Measurements from ENCODE around the gene CHML. TPM values are rescaled to one million over a fixed set of nuclear protein-coding genes. Genes with fewer than 3 reads are reported as not detected.

The CHML gene
- total RNA-seq, 1 donor from 2014 or later, result 43.6 TPM

DNA sequence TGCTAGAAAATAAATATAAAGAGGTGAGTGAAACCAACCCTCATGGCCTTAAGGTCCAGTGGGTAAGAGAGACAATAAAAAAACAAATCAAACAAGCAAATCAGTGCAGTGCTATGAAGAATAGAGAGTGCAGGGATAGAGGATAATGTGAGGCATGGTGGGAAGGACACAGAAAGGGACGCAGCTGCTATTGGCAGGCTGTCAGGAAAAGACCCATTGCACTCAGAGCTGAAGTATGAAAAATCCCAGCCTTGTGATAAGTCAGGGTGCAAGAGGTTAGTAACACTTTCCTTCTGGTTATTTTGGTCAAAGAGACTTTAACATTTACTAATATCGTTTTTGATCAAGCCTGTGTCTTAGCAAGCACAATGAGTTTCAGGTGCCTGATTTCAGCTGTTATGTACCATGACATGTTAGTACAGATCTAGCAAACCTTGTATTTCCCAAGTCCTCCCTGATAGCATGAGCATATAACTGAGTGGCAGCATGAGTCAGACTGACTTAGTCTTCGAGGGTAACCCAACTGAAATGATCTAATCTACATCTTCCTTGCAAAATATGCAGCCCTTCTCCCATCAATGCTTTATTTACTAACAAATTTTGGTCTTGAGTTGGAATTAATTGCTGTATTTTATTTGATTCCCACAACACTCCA, 31.7 kb downstream of the CHML start:
- H3K27me3 Mint-ChIP-seq (ENCODE audit: insufficient read depth, low read depth), result no peaks in the 10 kb centered on the region
- Histone ChIP-seq H3K4me1 (no peaks in the 10 kb centered on the region), H3K9me3 (ENCODE audit: low read depth) (no peaks in the 10 kb centered on the region), H3K9ac (no peak overlapping the region), H3K27ac (no peak overlapping the region), H4K20me1 (ENCODE audit: low read depth) (peaks cover 15% of the 10 kb centered on the region), H3K4me3 (no peak overlapping the region), H3K4me2 (no peak overlapping the region), H3K36me3 (no peaks in the 10 kb centered on the region), H2AFZ (replicated peaks) (no peak overlapping the region), H3K27me3 (no peaks in the 10 kb centered on the region), H3K79me2 (ENCODE audit: low read depth) (no peaks in the 10 kb centered on the region), H3F3A (ENCODE audit: low read depth) (no peaks in the 10 kb centered on the region)
- no peak overlapping the region for H3K4me3 Mint-ChIP-seq
- TF ChIP-seq CTCF (IDR thresholded peaks at IDR 0.05) (no peak), EZH2 (IDR thresholded peaks at IDR 0.05) (no peak), EZH2phosphoT487 (IDR thresholded peaks at IDR 0.05) (no peak)
- H3K36me3 Mint-ChIP-seq, result peaks cover 13% of the 10 kb centered on the region
- H3K9me3 Mint-ChIP-seq, result no peaks in the 10 kb centered on the region
- no peak overlapping the region for H3K27ac Mint-ChIP-seq
- peaks cover 3% of the 10 kb centered on the region for H3K4me1 Mint-ChIP-seq
- DNase-seq (ENCODE audit: low spot score), result no peak

DNA sequence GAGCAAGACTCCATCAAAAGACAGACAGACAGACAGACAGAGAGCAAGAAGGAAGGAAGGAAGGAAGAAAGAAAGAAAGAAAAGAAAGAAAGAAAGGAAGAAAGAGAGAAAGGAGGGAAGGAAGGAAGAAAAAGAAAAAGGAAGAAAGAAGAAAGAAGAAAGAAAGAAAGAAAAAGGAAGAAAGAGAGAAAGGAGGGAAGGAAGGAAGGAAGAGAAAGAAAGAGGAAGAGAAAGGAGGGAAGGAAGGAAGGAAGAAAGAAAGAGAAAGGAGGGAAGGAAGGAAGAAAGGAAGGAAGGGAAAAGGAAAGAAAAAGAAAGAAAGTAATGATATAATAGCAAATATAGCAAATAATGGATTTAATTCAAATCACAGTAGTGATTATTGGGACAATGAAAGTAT, 32.7 kb downstream of the CHML start:
- H3K27ac Mint-ChIP-seq, result no peak overlapping the region

DNA sequence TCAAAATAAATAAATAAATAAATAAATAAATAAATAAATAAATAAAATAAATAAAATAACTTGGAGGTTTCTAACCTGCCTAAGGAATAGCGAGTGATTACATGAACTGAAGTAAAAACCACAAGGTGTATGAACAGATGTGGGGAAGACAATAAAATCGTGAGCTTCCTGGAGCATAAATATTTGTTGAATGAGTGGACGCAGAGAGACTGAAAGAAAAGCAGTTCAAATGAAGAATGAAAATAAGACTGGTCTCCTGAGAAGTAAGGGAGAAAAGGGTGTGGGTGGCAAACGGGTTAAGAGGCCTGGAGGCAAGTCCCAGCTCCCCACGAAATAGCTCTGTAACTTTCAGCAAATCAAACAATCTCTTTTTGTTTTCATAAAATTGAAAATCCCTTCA, 33.6 kb downstream of the CHML start:
- no peaks in the 10 kb centered on the region for H3K79me2 ChIP-seq (ENCODE audit: low read depth)
- Mint-ChIP-seq H3K27me3 (ENCODE audit: insufficient read depth, low read depth) (no peaks in the 10 kb centered on the region), H3K27ac (no peak overlapping the region), H3K9me3 (no peaks in the 10 kb centered on the region), H3K4me1 (no peaks in the 10 kb centered on the region), H3K36me3 (peaks cover 27% of the 10 kb centered on the region), H3K4me3 (no peak overlapping the region)
- no peaks in the 10 kb centered on the region for H3K36me3 ChIP-seq
- H3K27me3 ChIP-seq, result no peaks in the 10 kb centered on the region
- no peak overlapping the region for H3K9ac ChIP-seq
- H3K4me3 ChIP-seq, result no peak overlapping the region
- no peak overlapping the region for H3K27ac ChIP-seq
- H3K4me1 ChIP-seq, result peaks cover 6% of the 10 kb centered on the region
- no peak overlapping the region for H3K4me2 ChIP-seq
- no peaks in the 10 kb centered on the region for H3K9me3 ChIP-seq (ENCODE audit: low read depth)
- TF ChIP-seq CTCF (IDR thresholded peaks at IDR 0.05) (no peak), EZH2phosphoT487 (IDR thresholded peaks at IDR 0.05) (no peak), EZH2 (IDR thresholded peaks at IDR 0.05) (no peak)
- H4K20me1 ChIP-seq (ENCODE audit: low read depth), result peaks cover 15% of the 10 kb centered on the region
- no peak for DNase-seq (ENCODE audit: low spot score)
- no peak overlapping the region for H2AFZ ChIP-seq (replicated peaks)
- H3F3A ChIP-seq (ENCODE audit: low read depth), result no peaks in the 10 kb centered on the region

More for the DNA sequence above, 32.7 kb downstream of the CHML start:
- Histone ChIP-seq H3F3A (ENCODE audit: low read depth) (no peaks in the 10 kb centered on the region), H3K9me3 (ENCODE audit: low read depth) (no peaks in the 10 kb centered on the region), H3K4me3 (no peak overlapping the region), H3K9ac (no peak overlapping the region), H3K4me1 (peaks cover 6% of the 10 kb centered on the region), H3K4me2 (no peak overlapping the region), H4K20me1 (ENCODE audit: low read depth) (peaks cover 15% of the 10 kb centered on the region), H3K27me3 (no peaks in the 10 kb centered on the region), H3K79me2 (ENCODE audit: low read depth) (no peaks in the 10 kb centered on the region), H3K36me3 (no peaks in the 10 kb centered on the region), H3K27ac (no peak overlapping the region), H2AFZ (replicated peaks) (no peak overlapping the region)
- Mint-ChIP-seq H3K36me3 (peaks cover 19% of the 10 kb centered on the region), H3K4me3 (no peak overlapping the region), H3K9me3 (no peaks in the 10 kb centered on the region), H3K4me1 (no peaks in the 10 kb centered on the region), H3K27me3 (ENCODE audit: insufficient read depth, low read depth) (no peaks in the 10 kb centered on the region)
- no peak for DNase-seq (ENCODE audit: low spot score)
- TF ChIP-seq EZH2 (IDR thresholded peaks at IDR 0.05) (no peak), CTCF (IDR thresholded peaks at IDR 0.05) (no peak), EZH2phosphoT487 (IDR thresholded peaks at IDR 0.05) (no peak)
